Keratinocyte (primary cell): Measurements from ENCODE around the gene TNP1. TPM values are rescaled to one million over a fixed set of nuclear protein-coding genes. Genes with fewer than 3 reads are reported as not detected.
A peak's percentile ranks its signal among the peaks of the same experiment; 100 is the strongest.

Experiments used
- DNase-seq: peaks from one replicate; pipeline ENCODE4 v3.0.0-alpha.2; 2011; ENCODE audit warnings: low read depth, missing footprints, low spot score
- FAIRE-seq: peaks from 2 replicates; lab custom pipeline; 2011; peaks lifted over from hg19 to GRCh38; lab: Jason Lieb, UNC
- H2AFZ ChIP-seq: 2 replicates; pipeline ENCODE4 v1.6.0; 2012; ENCODE audit warnings: low read length, control low read depth, inconsistent platforms; ENCODE audit not compliant: control insufficient read depth
- H3K27ac ChIP-seq: 2 replicates; pipeline ENCODE4 v1.5.1; 2011; ENCODE audit warnings: low read length; ENCODE audit not compliant: control insufficient read depth, insufficient read depth
- H3K27me3 ChIP-seq: 3 replicates; pipeline ENCODE4 v1.6.0; 2011; ENCODE audit warnings: low read length; ENCODE audit not compliant: control insufficient read depth, insufficient read depth; ENCODE audit errors: extremely low read depth
- H3K36me3 ChIP-seq, 2 experiments: 2 replicates in 1 of 2; 3 replicates in 1 of 2; pipeline ENCODE4 v1.5.1; 2011; ENCODE audit warnings: low read length in 2 of 2, mild to moderate bottlenecking in 1 of 2; ENCODE audit not compliant: control insufficient read depth in 2 of 2, insufficient read depth in 2 of 2; ENCODE audit errors: extremely low read depth in 1 of 2
- H3K4me1 ChIP-seq: 3 replicates; pipeline ENCODE4 v1.5.1; 2011; ENCODE audit warnings: low read length; ENCODE audit not compliant: control insufficient read depth, insufficient read depth; ENCODE audit errors: extremely low read depth
- H3K4me2 ChIP-seq: 3 replicates; pipeline ENCODE4 v1.6.0; 2011; ENCODE audit warnings: low read depth, low read length; ENCODE audit not compliant: control insufficient read depth, insufficient read depth; ENCODE audit errors: extremely low read depth
- H3K4me3 ChIP-seq, 3 experiments: fragments of 200-600 bp in 1 of 3; sonication (generic) in 1 of 3; 2 replicates in 2 of 3; 3 replicates in 1 of 3; pipeline ENCODE4 v1.5.1; 2011 to 2016; ENCODE audit warnings: low read length in 3 of 3, mild to moderate bottlenecking in 3 of 3, control low read depth in 2 of 3, inconsistent platforms in 1 of 3, low read depth in 1 of 3, mixed read lengths in 1 of 3, mixed run types in 1 of 3, moderate library complexity in 1 of 3; ENCODE audit not compliant: control insufficient read depth in 2 of 3, insufficient read depth in 2 of 3; ENCODE audit errors: extremely low read depth in 1 of 3
- H3K79me2 ChIP-seq: 2 replicates; pipeline ENCODE4 v1.6.0; 2012; ENCODE audit warnings: low read length; ENCODE audit not compliant: control insufficient read depth, insufficient read depth
- H3K9ac ChIP-seq: 3 replicates; pipeline ENCODE4 v1.6.0; 2011; ENCODE audit warnings: low read length; ENCODE audit not compliant: control insufficient read depth, insufficient read depth; ENCODE audit errors: extremely low read depth
- H3K9me1 ChIP-seq: 3 replicates; pipeline ENCODE4 v1.6.0; 2011; ENCODE audit warnings: low read length; ENCODE audit not compliant: control insufficient read depth, insufficient read depth; ENCODE audit errors: extremely low read depth
- H3K9me3 ChIP-seq: 2 replicates; pipeline ENCODE4 v1.5.1; 2012; ENCODE audit warnings: low read depth, low read length; ENCODE audit not compliant: control insufficient read depth
- H4K20me1 ChIP-seq: 3 replicates; pipeline ENCODE4 v1.6.0; 2011; ENCODE audit warnings: low read length; ENCODE audit not compliant: control insufficient read depth, insufficient read depth; ENCODE audit errors: extremely low read depth
- CTCF ChIP-seq, 3 experiments: IDR thresholded peaks in 1 of 3; conservative IDR thresholded peaks in 1 of 3; optimal IDR thresholded peaks in 1 of 3; 2 replicates in 2 of 3; 3 replicates in 1 of 3; pipeline versions ENCODE3 to v1.5.1; 2011; ENCODE audit warnings: low read length in 3 of 3, mild to moderate bottlenecking in 3 of 3, moderate library complexity in 2 of 3, control low read depth in 1 of 3, inconsistent platforms in 1 of 3; ENCODE audit not compliant: insufficient read depth in 2 of 3; ENCODE audit errors: extremely low read depth in 1 of 3
- EZH2 ChIP-seq: IDR thresholded peaks from one replicate; pipeline ENCODE4 v1.6.1; 2012; ENCODE audit warnings: inconsistent platforms, mild to moderate bottlenecking, low read length, moderate library complexity
- dilution Hi-C: fragments of 300-500 bp; cut with MboI; formaldehyde crosslinking; loops from one replicate; pipeline ENCODE4 v1.7.0; 2020; ENCODE audit warnings: low sequenced_read_pairs; ENCODE audit not compliant: extremely low pct_ligation_motif_present
- polyA plus RNA-seq, 5 experiments: library from polyadenylated mRNA; depleted of rRNA in 3 of 5; stranded (reverse) in 3 of 5; stranded (forward) in 1 of 5; unstranded in 1 of 5; fragments of >200 nt; gene quantifications; 1 replicate in 1 of 5; 2 replicates in 3 of 5; 3 replicates in 1 of 5; pipeline versions ENCODE4 v1.2.1 to v1.2.3, GENCODE V29; 2011 to 2012; ENCODE audit warnings: missing spikeins in 2 of 5, low read depth in 1 of 5, low replicate concordance in 1 of 5

The TNP1 gene
- polyA plus RNA-seq, 1 donor (not counting 4 experiments of a cell fraction or from before 2014, with no cell fraction given) = not detected

GRCh38 chr2:216829533-216829932 is 30.3 kb downstream of the TNP1 start:
- dilution Hi-C loops = no loop called here
- peaks cover 16% of the 10 kb centered on the region for H3K27me3 ChIP-seq
- H3K9me3 ChIP-seq = no peaks in the 10 kb centered on the region
- no peak overlapping the region for H3K27ac ChIP-seq
- no peaks in the 10 kb centered on the region for H3K79me2 ChIP-seq
- DNase-seq = no peak
- H3K9ac ChIP-seq = no peak overlapping the region
- H3K36me3 ChIP-seq = no peaks in the 10 kb centered on the region
- peak; percentile 34 for FAIRE-seq
- H4K20me1 ChIP-seq = no peaks in the 10 kb centered on the region
- no peak overlapping the region for H3K4me2 ChIP-seq
- TF ChIP-seq EZH2 (no peak), CTCF (optimal IDR thresholded peaks at IDR 0.05 in 1 of 3, IDR thresholded peaks at IDR 0.05 in 1 of 3, conservative IDR thresholded peaks at IDR 0.05 in 1 of 3; ENCODE audit: extremely low read depth in 1 of 3, insufficient read depth in 2 of 3, low read length in 3 of 3) (no peak)
- H3K4me1 ChIP-seq = no peaks in the 10 kb centered on the region
- no peak overlapping the region for H3K4me3 ChIP-seq
- no peak overlapping the region for H2AFZ ChIP-seq
- no peaks in the 10 kb centered on the region for H3K9me1 ChIP-seq

DNA sequence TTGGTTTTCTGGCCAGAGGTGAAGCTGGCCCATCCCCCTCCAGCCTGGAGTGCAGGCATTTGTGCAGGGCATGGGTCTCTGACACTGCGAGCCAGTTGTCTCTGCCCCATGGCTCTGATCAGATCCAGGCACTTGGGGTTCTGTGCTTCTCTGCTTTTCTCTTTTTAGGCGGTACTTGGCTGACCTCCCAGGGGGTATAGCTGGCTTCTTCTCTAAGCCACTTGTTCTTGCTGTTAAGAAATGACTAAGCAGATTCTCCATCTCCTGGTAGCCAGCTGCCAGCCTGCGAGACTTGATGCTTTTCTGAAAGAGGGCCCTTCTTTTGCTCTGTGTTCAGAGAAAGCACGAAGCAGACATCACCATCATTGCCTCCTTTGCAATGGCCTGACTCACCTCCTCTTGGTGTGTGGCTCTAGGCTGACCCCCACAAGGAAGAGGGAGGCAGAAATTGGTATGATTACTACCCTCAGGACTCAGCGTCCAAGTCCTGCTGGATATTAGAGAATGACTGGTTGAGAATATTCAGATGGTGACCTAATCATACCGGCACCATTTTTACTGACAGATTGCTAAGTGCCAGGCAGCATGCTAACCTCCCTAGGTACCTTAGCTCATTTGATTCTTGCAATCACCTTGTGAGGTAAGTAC is 32.7 kb downstream of the TNP1 start:
- DNase-seq (no peak), FAIRE-seq (no peak)
- Histone ChIP-seq H2AFZ (no peak overlapping the region), H3K9me1 (no peaks in the 10 kb centered on the region), H3K36me3 (no peaks in the 10 kb centered on the region), H3K27me3 (peaks cover 8% of the 10 kb centered on the region), H3K4me3 (no peak overlapping the region), H3K9me3 (no peaks in the 10 kb centered on the region), H3K27ac (no peak overlapping the region), H3K79me2 (no peaks in the 10 kb centered on the region), H3K4me1 (no peaks in the 10 kb centered on the region), H3K9ac (no peak overlapping the region), H3K4me2 (no peak overlapping the region), H4K20me1 (no peaks in the 10 kb centered on the region)
- dilution Hi-C loops = no loop called here
- no peak for TF ChIP-seq CTCF (optimal IDR thresholded peaks at IDR 0.05 in 1 of 3, IDR thresholded peaks at IDR 0.05 in 1 of 3, conservative IDR thresholded peaks at IDR 0.05 in 1 of 3; ENCODE audit: extremely low read depth in 1 of 3, insufficient read depth in 2 of 3, low read length in 3 of 3)
